ENCODE data around the gene NEUROD6. TPM values are rescaled to one million over a fixed set of nuclear protein-coding genes. Genes with fewer than 3 reads are reported as not detected.

Gene NEUROD6
- total and polyA plus RNA-seq, 10 donors = not detected

DNA sequence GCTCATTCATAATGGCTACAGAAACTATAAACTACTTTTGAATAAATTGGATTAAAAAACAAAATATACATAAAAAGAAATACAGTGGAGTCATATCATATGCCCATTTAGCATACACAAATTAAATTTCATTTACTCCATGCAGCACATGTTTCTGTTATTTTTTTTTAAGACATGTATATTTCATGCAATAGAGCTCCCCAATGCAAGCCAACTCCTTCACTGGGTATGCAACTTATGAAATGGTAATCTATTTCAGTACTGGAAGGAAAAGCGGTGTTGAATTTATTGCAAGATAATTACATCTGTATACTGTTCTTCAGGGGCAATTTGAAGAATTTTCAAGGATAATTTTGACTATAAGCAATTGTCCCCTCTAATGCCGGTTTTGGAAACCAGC lies 49.9 kb downstream of the NEUROD6 start:
- no peak for DNase-seq
- TF ChIP-seq POLR2AphosphoS5 (IDR thresholded peaks at IDR 0.05) = no peak
- TF ChIP-seq CTCF (IDR thresholded peaks at IDR 0.05 in 8 of 11, conservative IDR thresholded peaks at IDR 0.05 in 3 of 11) = no peak
- no peak for TF ChIP-seq POLR2A (IDR thresholded peaks at IDR 0.05)
- 62 to 97% (median 92%) methylated on average over 2 of the region's 2 CpGs for WGBS, 5 donors
- H3K36me3 ChIP-seq = no peaks in the 10 kb centered on the region
- intact Hi-C loops (cut with DNase I; ENCODE audit: low total_unique reads) = no loop called here
- no peaks in the 10 kb centered on the region for H3K9me3 ChIP-seq
- no peak overlapping the region for H3K27ac ChIP-seq
- no peaks in the 10 kb centered on the region for H3K4me1 ChIP-seq
- H3K4me3 ChIP-seq = no peak overlapping the region
- H3K27me3 ChIP-seq (replicated peaks in 1 of 7) = no peaks in the 10 kb centered on the region

Small RNAs within 50 kb of the gene (small RNA-seq; reads per million reads assigned to genes)
- 0 reads per million in 4 donors for gene AC006380.1

Other genes starting within 250 kb of the NEUROD6 start
- gene ITPRID1, start 173.4 kb upstream of the NEUROD6 start, total RNA-seq = not detected
- gene ITPRID1, start 173.4 kb upstream of the NEUROD6 start, polyA plus RNA-seq = not detected